ENCODE results near the gene KCNC4.

- TF ChIP-seq HOMEZ (CRISPR knock-in tag; IDR thresholded peaks at IDR 0.05; ENCODE audit: low read depth) (no peak), AFF4 (CRISPR knock-in tag; IDR thresholded peaks at IDR 0.05) (no peak), CTCF (CRISPR knock-in tag; IDR thresholded peaks at IDR 0.05) (no peak), JUN (CRISPR knock-in tag; IDR thresholded peaks at IDR 0.05) (no peak), KLF16 (CRISPR knock-in tag; IDR thresholded peaks at IDR 0.05) (no peak)
These were observed 26.4 kb upstream of the KCNC4 start for GRCh38 chr1:110183642-110184167.
